ENCODE results near the gene AQP12B. TPM values are rescaled to one million over a fixed set of nuclear protein-coding genes. Genes with fewer than 3 reads are reported as not detected.

The AQP12B gene
- total RNA-seq, 1 experiment from 2014 or later = not detected

GRCh38 chr2:240719676-240720545 lies 37.2 kb upstream of the AQP12B start:
- intact Hi-C loops (cut with micrococcal nuclease; ENCODE audit: unreplicated experiment) = no loop called here
- H3K36me3 ChIP-seq (ENCODE audit: control insufficient read depth, insufficient read depth, low read length) = no peaks in the 10 kb centered on the region
- POLR2A ChIA-PET = no interaction called here
- Mint-ChIP-seq H3K9me3 (ENCODE audit: unreplicated experiment) (no peaks in the 10 kb centered on the region), H3K27ac (ENCODE audit: unreplicated experiment) (no peak overlapping the region), H3K36me3 (ENCODE audit: insufficient read depth, unreplicated experiment) (no peaks in the 10 kb centered on the region), H3K4me1 (ENCODE audit: low read depth, unreplicated experiment) (no peaks in the 10 kb centered on the region), H3K4me3 (ENCODE audit: unreplicated experiment) (no peak overlapping the region), H3K27me3 (ENCODE audit: insufficient read depth, unreplicated experiment) (peaks cover 3% of the 10 kb centered on the region)
- H3K27me3 ChIP-seq (replicated peaks; ENCODE audit: control insufficient read depth, insufficient read depth, low read length) = no peaks in the 10 kb centered on the region
- H3K4me3 ChIP-seq (ENCODE audit: low read depth, low read length) = no peak overlapping the region
- no TSS peak for BruUV-seq (replicated peaks)
- H3K4me1 ChIP-seq = no peaks in the 10 kb centered on the region
- no peaks in the 10 kb centered on the region for H3K9me3 ChIP-seq
- TF ChIP-seq CTCF (IDR thresholded peaks at IDR 0.05; ENCODE audit: insufficient read depth in 1 of 2, low read depth in 1 of 2, low read length in 1 of 2, severe bottlenecking in 1 of 2, unreplicated experiment in 1 of 2) = no peak
- no peak for DNase-seq
- CTCF ChIA-PET = no interaction called here

GRCh38 chr2:240718896-240719490 lies 36.3 kb upstream of the AQP12B start:
- H3K9me3 ChIP-seq = no peaks in the 10 kb centered on the region
- no TSS peak for BruUV-seq (replicated peaks)
- DNase-seq = no peak
- Mint-ChIP-seq H3K9me3 (ENCODE audit: unreplicated experiment) (no peaks in the 10 kb centered on the region), H3K4me3 (ENCODE audit: unreplicated experiment) (no peak overlapping the region), H3K36me3 (ENCODE audit: insufficient read depth, unreplicated experiment) (no peaks in the 10 kb centered on the region), H3K27ac (ENCODE audit: unreplicated experiment) (no peak overlapping the region), H3K27me3 (ENCODE audit: insufficient read depth, unreplicated experiment) (peaks cover 3% of the 10 kb centered on the region), H3K4me1 (ENCODE audit: low read depth, unreplicated experiment) (no peaks in the 10 kb centered on the region)
- H3K36me3 ChIP-seq (ENCODE audit: control insufficient read depth, insufficient read depth, low read length) = no peaks in the 10 kb centered on the region
- no peaks in the 10 kb centered on the region for H3K27me3 ChIP-seq (replicated peaks; ENCODE audit: control insufficient read depth, insufficient read depth, low read length)
- ChIA-PET POLR2A (no interaction called here), CTCF (no interaction called here)
- no peak overlapping the region for H3K4me3 ChIP-seq (ENCODE audit: low read depth, low read length)
- H3K4me1 ChIP-seq = no peaks in the 10 kb centered on the region
- no peak for TF ChIP-seq CTCF (IDR thresholded peaks at IDR 0.05; ENCODE audit: insufficient read depth in 1 of 2, low read depth in 1 of 2, low read length in 1 of 2, severe bottlenecking in 1 of 2, unreplicated experiment in 1 of 2)
- intact Hi-C loops (cut with micrococcal nuclease; ENCODE audit: unreplicated experiment) = no loop called here

- no TSS peak for BruUV-seq (replicated peaks)
- no peaks in the 10 kb centered on the region for H3K9me3 ChIP-seq
- POLR2A ChIA-PET = no interaction called here
- CTCF ChIA-PET = no interaction called here
- no peaks in the 10 kb centered on the region for H3K27me3 ChIP-seq (replicated peaks; ENCODE audit: control insufficient read depth, insufficient read depth, low read length)
- Mint-ChIP-seq H3K9me3 (ENCODE audit: unreplicated experiment) (no peaks in the 10 kb centered on the region), H3K27me3 (ENCODE audit: insufficient read depth, unreplicated experiment) (peaks cover 3% of the 10 kb centered on the region), H3K36me3 (ENCODE audit: insufficient read depth, unreplicated experiment) (no peaks in the 10 kb centered on the region), H3K4me1 (ENCODE audit: low read depth, unreplicated experiment) (no peaks in the 10 kb centered on the region), H3K4me3 (ENCODE audit: unreplicated experiment) (no peak overlapping the region), H3K27ac (ENCODE audit: unreplicated experiment) (no peak overlapping the region)
- DNase-seq = no peak
- intact Hi-C loops (cut with micrococcal nuclease; ENCODE audit: unreplicated experiment) = no loop called here
- H3K36me3 ChIP-seq (ENCODE audit: control insufficient read depth, insufficient read depth, low read length) = no peaks in the 10 kb centered on the region
- no peaks in the 10 kb centered on the region for H3K4me1 ChIP-seq
- TF ChIP-seq CTCF (IDR thresholded peaks at IDR 0.05; ENCODE audit: insufficient read depth in 1 of 2, low read depth in 1 of 2, low read length in 1 of 2, severe bottlenecking in 1 of 2, unreplicated experiment in 1 of 2) = no peak
- no peak overlapping the region for H3K4me3 ChIP-seq (ENCODE audit: low read depth, low read length)
These were observed 35.2 kb upstream of the AQP12B start for GRCh38 chr2:240717681-240718581.
